NCI-H510A treated with DMSO at 0.1 percent for 48 hours (cell line): ENCODE data around the gene ZNF217.
A peak's percentile ranks its signal among the peaks of the same experiment; 100 is the strongest.
"Not testable (repeated sequence)": the region's sequence is repeated elsewhere in the genome, so short reads cannot be mapped to it uniquely, and the experiment has no call there.

Experiments used
- DNase-seq: peaks from one replicate; lab custom pipeline; 2025; lab: John Stamatoyannopoulos, UW

The ZNF217 gene

GRCh38 chr20:53598140-53599043 lies 4.8 kb upstream of the ZNF217 start:
- DNase-seq: no peak

DNA sequence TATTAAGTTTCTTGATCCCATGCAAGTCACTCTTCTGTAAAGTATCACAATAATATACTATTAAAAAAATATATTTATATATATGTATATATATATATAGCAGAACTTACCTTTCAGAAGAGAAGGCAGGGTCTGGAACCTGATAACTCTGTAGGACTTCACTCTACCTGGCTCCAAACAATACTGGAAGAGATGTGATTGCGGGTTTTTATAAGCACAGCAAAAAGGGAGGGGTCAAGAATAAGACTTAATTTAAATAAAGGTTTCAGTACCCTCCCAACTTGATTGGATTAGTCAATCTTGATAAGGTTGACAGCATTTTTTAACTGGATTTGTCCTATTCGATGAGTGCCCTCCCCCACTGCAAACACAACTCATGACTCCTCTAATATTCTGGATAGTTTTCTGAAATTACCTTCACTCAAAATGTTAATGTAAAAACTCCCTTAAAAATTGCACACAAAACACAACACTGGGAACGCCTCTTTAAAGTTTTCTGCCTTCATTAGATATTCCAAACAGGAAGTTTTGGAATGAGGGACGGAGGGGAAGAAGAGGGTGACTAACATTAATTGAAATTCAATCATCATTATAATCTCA lies 4.0 kb upstream of the ZNF217 start:
- DNase-seq: no peak

DNA sequence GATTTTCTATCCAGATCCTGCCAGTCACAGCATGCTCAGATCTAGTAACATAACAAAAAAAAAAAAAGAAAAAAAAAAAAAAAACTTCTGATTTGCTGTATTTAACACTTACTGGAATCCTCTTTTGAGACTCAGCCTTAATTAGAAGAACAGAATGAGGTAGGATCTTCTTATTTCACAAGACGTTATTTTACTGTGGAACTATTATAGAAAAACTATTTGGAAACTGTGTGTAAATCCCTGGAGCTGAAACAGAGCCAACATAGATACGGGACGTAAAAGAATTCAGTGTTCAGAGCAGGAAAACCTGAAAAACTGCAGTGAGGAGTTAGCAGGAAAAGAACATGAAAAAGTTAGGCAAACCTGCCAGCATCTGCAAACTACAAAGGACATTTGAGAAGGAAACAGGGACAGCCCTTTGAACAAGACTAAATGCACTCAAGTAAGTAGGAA lies 3.4 kb upstream of the ZNF217 start:
- DNase-seq: no peak

DNA sequence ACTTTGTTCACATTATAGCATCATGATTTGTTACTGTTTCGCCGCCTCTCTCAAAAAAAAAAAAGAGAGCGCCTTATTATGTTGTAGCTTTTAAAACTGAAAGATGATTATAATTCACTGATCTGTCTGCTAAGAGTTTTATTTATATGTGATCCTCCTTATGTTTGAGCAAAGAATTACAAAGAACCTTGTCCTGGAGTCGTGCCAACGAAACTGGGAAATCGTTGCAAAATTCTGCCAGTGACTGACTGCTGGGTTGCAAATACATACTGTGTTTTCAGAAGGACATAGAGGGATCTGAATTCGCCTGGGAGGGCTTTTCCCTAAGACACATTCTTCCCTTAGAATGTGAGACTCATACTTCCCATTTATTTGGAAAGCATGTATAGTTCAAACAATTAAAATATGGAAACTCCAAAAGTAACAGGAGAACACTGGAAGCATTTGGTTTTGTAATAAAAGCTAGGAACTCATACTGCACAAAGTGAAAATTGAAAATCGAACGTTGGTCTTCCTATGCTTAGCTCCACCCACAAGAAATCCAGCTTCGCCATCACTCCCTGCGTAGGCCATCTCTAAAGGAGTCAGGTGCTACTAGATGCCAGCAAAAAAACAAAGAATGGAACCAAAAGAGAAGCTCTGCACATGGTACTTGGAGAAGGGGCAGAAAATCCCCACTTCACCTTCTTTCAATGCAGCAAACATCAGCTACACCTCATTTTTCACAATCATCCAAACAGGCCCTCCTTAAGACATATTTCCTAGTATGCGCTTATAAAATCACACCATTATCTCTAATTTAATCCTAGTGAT lies 2.8 kb upstream of the ZNF217 start:
- not testable (repeated sequence) for DNase-seq

- not testable (repeated sequence) for DNase-seq
These were observed 2.1 kb upstream of the ZNF217 start for GRCh38 chr20:53595742-53596141.

GRCh38 chr20:53595018-53595378 lies 1.4 kb upstream of the ZNF217 start:
- no peak for DNase-seq

- DNase-seq: peak; percentile 90
These were observed 704 bp upstream of the ZNF217 start for GRCh38 chr20:53594068-53595017.

DNA sequence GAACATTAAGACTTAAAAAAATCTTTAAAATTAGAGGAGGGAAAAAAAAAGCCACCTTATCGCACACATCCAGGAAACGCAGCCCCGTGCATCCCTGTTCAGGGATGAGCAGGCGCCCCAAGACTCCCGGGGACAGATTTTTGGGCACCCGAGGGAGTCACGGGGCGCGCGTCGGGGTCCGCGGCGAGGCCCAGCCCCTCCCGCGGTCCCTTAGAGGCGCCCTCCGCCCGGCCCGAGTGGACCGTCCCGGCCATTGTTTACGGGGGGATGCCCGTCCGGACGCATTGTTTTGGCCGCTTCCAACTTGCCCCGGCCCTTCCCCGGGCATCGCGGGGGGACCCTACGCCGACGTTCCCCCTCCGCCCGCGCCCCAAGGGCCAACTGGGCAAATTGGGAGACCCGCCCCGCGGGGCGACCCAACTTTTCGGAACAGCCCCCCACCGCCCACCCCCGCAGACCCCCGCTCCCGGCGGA lies 610 bp downstream of the ZNF217 start:
- DNase-seq: no peak

DNA sequence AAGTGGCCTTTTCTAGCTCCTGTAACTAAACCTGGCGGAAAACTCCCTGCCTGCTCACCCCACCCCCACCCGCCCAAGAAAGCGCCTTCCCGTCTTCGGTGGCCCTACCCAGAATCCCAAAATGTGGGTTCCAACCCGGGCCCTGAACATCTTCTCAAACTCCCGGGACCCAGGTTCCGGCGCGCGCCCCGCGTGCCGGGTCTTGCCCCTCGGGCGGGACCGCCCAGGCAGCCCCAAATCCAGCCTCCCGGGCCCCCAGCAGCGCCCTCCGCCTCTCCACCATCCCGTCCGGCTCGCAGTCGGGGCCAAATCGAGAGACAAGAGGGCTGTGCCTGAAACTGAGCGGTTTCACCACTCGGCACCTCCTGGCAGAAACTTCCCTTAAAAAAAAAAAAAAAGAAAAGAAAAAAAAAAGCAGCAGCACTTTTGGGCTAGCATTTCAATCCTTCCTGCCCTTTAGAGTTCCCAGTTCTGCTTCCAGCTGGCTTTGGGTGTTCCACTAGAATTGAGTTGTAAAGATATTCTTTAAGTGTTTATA lies 1.1 kb downstream of the ZNF217 start:
- not testable (repeated sequence) for DNase-seq

GRCh38 chr20:53591941-53592441 lies 1.6 kb downstream of the ZNF217 start:
- not testable (repeated sequence) for DNase-seq

DNA sequence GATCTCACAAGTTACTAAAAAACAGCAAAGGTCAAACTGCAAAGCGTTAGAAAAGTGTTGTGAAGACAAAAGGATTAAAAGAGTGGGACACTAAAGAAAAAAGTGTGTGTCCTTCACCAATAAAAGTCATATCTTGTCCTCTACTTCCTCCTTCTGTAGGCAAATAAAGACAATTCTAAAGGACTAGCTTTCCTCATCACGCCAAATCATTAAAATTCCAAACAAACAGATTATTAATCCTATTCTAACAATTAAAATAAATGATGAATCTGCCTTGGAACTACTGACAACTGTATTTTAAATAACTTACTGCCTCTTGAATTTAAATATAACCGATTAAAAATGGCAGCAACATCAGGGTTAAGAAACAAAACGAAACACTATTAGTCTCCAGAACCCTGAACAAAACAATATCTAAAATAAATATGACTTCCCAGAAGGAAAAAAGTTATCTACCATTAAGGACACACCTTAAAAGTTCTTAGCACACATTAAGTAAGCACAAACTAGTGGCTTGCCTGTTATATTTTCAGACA lies 2.4 kb downstream of the ZNF217 start:
- not testable (repeated sequence) for DNase-seq

DNA sequence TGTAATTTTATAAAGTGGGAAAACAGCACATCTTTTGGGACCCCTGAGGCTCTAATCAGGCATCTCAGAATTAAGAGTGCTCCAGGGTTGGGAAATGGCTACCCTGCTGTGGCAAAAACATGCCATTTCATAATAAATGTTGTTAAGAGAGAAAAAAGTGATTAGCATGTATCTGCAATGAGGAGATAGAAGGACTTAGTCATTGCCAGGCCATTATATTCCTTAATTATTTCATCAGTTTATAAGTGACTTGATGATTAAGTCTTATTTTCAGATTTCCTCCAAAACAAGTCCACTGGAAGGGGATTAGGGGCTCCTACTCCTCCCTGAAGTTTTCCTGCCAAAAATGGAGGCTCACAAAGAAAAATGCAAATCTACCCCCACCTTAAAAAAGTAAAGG lies 3.0 kb downstream of the ZNF217 start:
- DNase-seq: not testable (repeated sequence)

DNA sequence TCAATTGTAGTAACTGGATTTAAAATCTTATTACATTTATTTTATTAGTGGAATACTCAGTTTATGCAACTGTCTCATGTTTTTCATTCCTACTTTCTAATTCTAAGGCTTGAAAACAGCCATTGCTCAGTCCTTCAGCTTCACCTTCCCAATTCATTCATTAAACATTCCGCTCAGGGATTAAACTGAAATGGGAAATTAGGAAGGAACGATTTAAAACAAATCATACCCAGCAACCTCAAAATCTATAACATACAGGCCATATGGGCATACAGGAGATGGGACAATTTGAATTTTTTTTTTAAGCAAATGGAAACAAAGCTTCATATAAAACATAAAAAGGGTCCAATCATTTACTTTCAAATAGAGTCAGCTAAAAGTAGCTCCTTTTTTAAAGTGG lies 3.5 kb downstream of the ZNF217 start:
- DNase-seq: not testable (repeated sequence)

DNA sequence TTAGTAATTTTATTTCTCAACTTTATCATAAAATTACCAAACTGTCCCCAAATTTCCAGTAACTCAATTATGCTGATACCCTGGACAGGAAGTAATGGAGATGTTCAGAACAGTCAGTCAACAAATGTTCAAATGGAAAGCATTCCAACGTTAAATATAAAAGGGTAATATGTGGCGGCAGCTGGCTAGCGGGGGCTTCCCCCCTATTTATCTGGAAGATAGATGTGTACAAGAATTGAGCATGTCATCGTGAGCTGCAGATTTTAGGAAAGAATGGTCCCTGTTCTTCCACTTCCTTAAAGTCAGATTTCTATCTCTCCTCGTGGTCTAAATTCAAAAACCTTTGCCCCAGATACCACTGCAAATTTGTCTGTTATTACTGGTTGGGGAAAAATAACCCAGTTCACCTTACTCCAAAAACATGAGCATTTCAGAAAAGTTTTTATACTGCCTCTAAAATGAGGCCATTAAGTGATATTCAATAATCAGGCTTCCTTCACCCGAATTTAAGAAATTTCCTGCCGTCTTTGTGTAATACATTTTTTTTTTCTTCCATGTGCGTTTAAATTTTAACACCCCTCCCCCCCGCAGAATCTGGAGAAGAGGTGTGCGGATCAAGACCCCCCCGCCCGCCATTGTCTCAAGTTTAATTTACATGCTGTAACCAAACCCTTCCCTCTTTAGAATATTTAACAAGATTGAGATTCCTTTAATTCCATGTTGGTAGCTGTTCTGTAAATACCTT lies 4.1 kb downstream of the ZNF217 start:
- not testable (repeated sequence) for DNase-seq

GRCh38 chr20:53587157-53587703 lies 6.4 kb downstream of the ZNF217 start:
- not testable (repeated sequence) for DNase-seq

GRCh38 chr20:53586640-53587039 lies 7.0 kb downstream of the ZNF217 start:
- DNase-seq: no peak

- DNase-seq: not testable (repeated sequence)
These were observed 7.7 kb downstream of the ZNF217 start for GRCh38 chr20:53585910-53586309.

DNA sequence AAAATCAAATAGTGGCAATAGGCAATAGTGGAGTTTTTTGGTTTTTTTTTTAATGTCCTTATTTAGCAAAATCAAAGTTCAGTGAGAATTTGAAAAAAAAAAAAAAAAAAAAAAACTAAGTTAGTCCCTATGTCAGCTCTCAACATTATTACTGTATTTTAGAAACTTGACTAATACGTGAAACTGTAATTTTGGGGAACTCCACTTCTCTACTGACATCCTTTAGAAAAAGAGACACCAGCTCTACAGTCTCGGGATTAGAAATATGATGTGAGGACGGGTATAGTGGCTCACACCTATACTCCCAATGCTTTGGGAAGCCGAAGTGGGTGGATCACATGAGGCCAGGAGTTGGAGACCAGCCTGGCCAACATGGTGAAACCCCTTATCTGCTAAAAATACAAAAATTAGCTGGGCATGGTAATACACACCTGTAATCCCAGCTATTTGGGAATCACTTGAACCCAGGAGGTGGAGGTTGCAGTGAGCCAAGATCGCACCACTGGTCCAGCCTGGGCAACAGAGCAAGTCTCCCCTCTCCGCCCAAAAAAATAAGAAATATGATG lies 8.6 kb downstream of the ZNF217 start:
- not testable (repeated sequence) for DNase-seq

GRCh38 chr20:53584550-53584913 lies 9.1 kb downstream of the ZNF217 start:
- not testable (repeated sequence) for DNase-seq
